Measurements from ENCODE around the gene TECTB. TPM values are rescaled to one million over a fixed set of nuclear protein-coding genes. Genes with fewer than 3 reads are reported as not detected.

The TECTB gene
- total and polyA plus RNA-seq, 12 donors, result not detected

- no peak overlapping the region for H3K27ac ChIP-seq
- no peak for DNase-seq
- WGBS, 2 donors, result 63% methylated on average over 1 of the region's 1 CpG
- no peak for TF ChIP-seq CTCF (IDR thresholded peaks at IDR 0.05)
- peaks cover 0 to 6% (median 0%) of the 10 kb centered on the region in 9 donors for H3K4me1 ChIP-seq
- no peaks in the 10 kb centered on the region for H3K9me3 ChIP-seq
- no peak for ATAC-seq
- intact Hi-C loops (cut with DNase I), result no loop called here
- H3K4me3 ChIP-seq, result no peak overlapping the region
- no peaks in the 10 kb centered on the region for H3K36me3 ChIP-seq
- H3K27me3 ChIP-seq, result no peaks in the 10 kb centered on the region
Observed at GRCh38 chr10:112348759-112349158, 65.6 kb downstream of the TECTB start.

GRCh38 chr10:112349521-112350085 lies 66.4 kb downstream of the TECTB start:
- 93 to 96% methylated on average over 43 to 46 of the region's 46 CpGs for WGBS, 2 donors
- intact Hi-C loops (cut with DNase I), result no loop called here
- H3K4me1 ChIP-seq, result peaks cover 0 to 6% (median 0%) of the 10 kb centered on the region in 9 donors
- H3K9me3 ChIP-seq, result no peaks in the 10 kb centered on the region
- peak in 2 of 8 donors; percentile 21 to 51 for ATAC-seq
- H3K27ac ChIP-seq, result no peak overlapping the region
- DNase-seq, result no peak
- no peak for TF ChIP-seq CTCF (IDR thresholded peaks at IDR 0.05)
- H3K36me3 ChIP-seq, result no peaks in the 10 kb centered on the region
- no peak overlapping the region for H3K4me3 ChIP-seq
- H3K27me3 ChIP-seq, result no peaks in the 10 kb centered on the region

- no peak for ATAC-seq
- Histone ChIP-seq H3K27me3 (no peaks in the 10 kb centered on the region), H3K9me3 (no peaks in the 10 kb centered on the region), H3K4me3 (no peak overlapping the region), H3K4me1 (peaks cover 0 to 6% (median 0%) of the 10 kb centered on the region in 9 donors), H3K36me3 (no peaks in the 10 kb centered on the region), H3K27ac (no peak overlapping the region)
- no peak for DNase-seq
- TF ChIP-seq CTCF (IDR thresholded peaks at IDR 0.05), result no peak
- intact Hi-C loops (cut with DNase I), result no loop called here
- 81% methylated on average over 8 of the region's 8 CpGs for WGBS, 2 donors
Observed at GRCh38 chr10:112351146-112351545, 67.9 kb downstream of the TECTB start.

- intact Hi-C loops (cut with DNase I), result no loop called here
- H3K4me1 ChIP-seq, result peaks cover 0 to 6% (median 0%) of the 10 kb centered on the region in 9 donors
- no peaks in the 10 kb centered on the region for H3K36me3 ChIP-seq
- H3K27ac ChIP-seq, result peak overlapping the region in 1 of 10 donors; percentile 53
- TF ChIP-seq CTCF (IDR thresholded peaks at IDR 0.05), result no peak
- ATAC-seq (peak in 6 of 8 donors; percentile 42 to 88 (median 74)), DNase-seq (no peak)
- 40 to 64% methylated on average over 3 of the region's 3 CpGs for WGBS, 2 donors
- no peaks in the 10 kb centered on the region for H3K9me3 ChIP-seq
- no peak overlapping the region for H3K4me3 ChIP-seq
- H3K27me3 ChIP-seq, result no peaks in the 10 kb centered on the region
Observed at GRCh38 chr10:112352044-112352443, 68.8 kb downstream of the TECTB start.
